Measurements from ENCODE around the gene CNTNAP2.

Gene CNTNAP2

GRCh38 chr7:148222721-148223120 is 2106.1 kb downstream of the CNTNAP2 start:
- TF ChIP-seq BHLHE40 (IDR thresholded peaks at IDR 0.05; ENCODE audit: borderline replicate concordance) (no peak), NFRKB (IDR thresholded peaks at IDR 0.05) (no peak), FOXK2 (IDR thresholded peaks at IDR 0.05) (no peak), PKNOX1 (IDR thresholded peaks at IDR 0.05) (no peak), LEF1 (IDR thresholded peaks at IDR 0.05; ENCODE audit: borderline replicate concordance) (no peak), TARDBP (IDR thresholded peaks at IDR 0.05) (no peak), SUZ12 (IDR thresholded peaks at IDR 0.05) (no peak), FOXM1 (IDR thresholded peaks at IDR 0.05; ENCODE audit: borderline replicate concordance) (no peak), L3MBTL2 (conservative IDR thresholded peaks at IDR 0.05) (no peak), ARNT (IDR thresholded peaks at IDR 0.05) (no peak), ELF4 (IDR thresholded peaks at IDR 0.05) (no peak), HDGF (IDR thresholded peaks at IDR 0.05; ENCODE audit: borderline replicate concordance) (no peak), FOXA1 (IDR thresholded peaks at IDR 0.05) (no peak), SP1 (IDR thresholded peaks at IDR 0.05) (no peak)
- ChIA-PET CTCF (no interaction called here), POLR2A (no interaction called here)
- DNase-seq (ENCODE audit: extremely low spot score), result no peak

GRCh38 chr7:148223160-148223559 is 2106.6 kb downstream of the CNTNAP2 start:
- ChIA-PET POLR2A (no interaction called here), CTCF (no interaction called here)
- TF ChIP-seq FOXM1 (IDR thresholded peaks at IDR 0.05; ENCODE audit: borderline replicate concordance) (no peak), HDGF (IDR thresholded peaks at IDR 0.05; ENCODE audit: borderline replicate concordance) (no peak), LEF1 (IDR thresholded peaks at IDR 0.05; ENCODE audit: borderline replicate concordance) (no peak)

GRCh38 chr7:148223738-148224137 is 2107.1 kb downstream of the CNTNAP2 start:
- ChIA-PET CTCF (interaction anchor here (0.6 kb wide), 1 partner anchor 263 kb away, joined by 7 read pairs; no protein-coding TSS in a partner anchor), POLR2A (no interaction called here)
- no peak for DNase-seq (ENCODE audit: extremely low spot score)
- TF ChIP-seq TARDBP (IDR thresholded peaks at IDR 0.05), result no peak
- no peak for TF ChIP-seq NFRKB (IDR thresholded peaks at IDR 0.05)
- TF ChIP-seq LEF1 (IDR thresholded peaks at IDR 0.05; ENCODE audit: borderline replicate concordance), result no peak
- TF ChIP-seq SP1 (IDR thresholded peaks at IDR 0.05), result no peak
- TF ChIP-seq PKNOX1 (IDR thresholded peaks at IDR 0.05), result no peak
- TF ChIP-seq FOXA1 (IDR thresholded peaks at IDR 0.05), result no peak
- TF ChIP-seq ARNT (IDR thresholded peaks at IDR 0.05), result no peak
- no peak for TF ChIP-seq FOXM1 (IDR thresholded peaks at IDR 0.05; ENCODE audit: borderline replicate concordance)
- TF ChIP-seq BHLHE40 (IDR thresholded peaks at IDR 0.05; ENCODE audit: borderline replicate concordance), result no peak
- no peak for TF ChIP-seq L3MBTL2 (conservative IDR thresholded peaks at IDR 0.05)

More at GRCh38 chr7:148223160-148223559, 2106.6 kb downstream of the CNTNAP2 start:
- no peak for DNase-seq (ENCODE audit: extremely low spot score)

GRCh38 chr7:148230296-148230695 is 2113.7 kb downstream of the CNTNAP2 start:
- CTCF ChIA-PET, result interaction anchor here (0.7 kb wide), 1 partner anchor 9 kb away, joined by 4 read pairs; no protein-coding TSS in a partner anchor
- no peak for DNase-seq (ENCODE audit: extremely low spot score)
- TF ChIP-seq FOXK2 (IDR thresholded peaks at IDR 0.05), result no peak
- TF ChIP-seq L3MBTL2 (conservative IDR thresholded peaks at IDR 0.05), result no peak
- no peak for TF ChIP-seq ZNF384 (IDR thresholded peaks at IDR 0.05)
- TF ChIP-seq HDGF (IDR thresholded peaks at IDR 0.05; ENCODE audit: borderline replicate concordance), result no peak
- no peak for TF ChIP-seq SP1 (IDR thresholded peaks at IDR 0.05)
- no peak for TF ChIP-seq TARDBP (IDR thresholded peaks at IDR 0.05)
- TF ChIP-seq LEF1 (IDR thresholded peaks at IDR 0.05; ENCODE audit: borderline replicate concordance), result no peak
- TF ChIP-seq ARNT (IDR thresholded peaks at IDR 0.05), result no peak
- no peak for TF ChIP-seq PKNOX1 (IDR thresholded peaks at IDR 0.05)
- no peak for TF ChIP-seq NFRKB (IDR thresholded peaks at IDR 0.05)
- no peak for TF ChIP-seq SUZ12 (IDR thresholded peaks at IDR 0.05)
- TF ChIP-seq FOXM1 (IDR thresholded peaks at IDR 0.05; ENCODE audit: borderline replicate concordance), result no peak
- no peak for TF ChIP-seq CTBP1 (IDR thresholded peaks at IDR 0.05; ENCODE audit: borderline replicate concordance)
- no peak for TF ChIP-seq FOXA1 (IDR thresholded peaks at IDR 0.05)
- POLR2A ChIA-PET, result no interaction called here

- CTCF ChIA-PET, result interaction anchor here (0.7 kb wide), 1 partner anchor 9 kb away, joined by 4 read pairs; no protein-coding TSS in a partner anchor
- POLR2A ChIA-PET, result no interaction called here
- TF ChIP-seq L3MBTL2 (conservative IDR thresholded peaks at IDR 0.05), result no peak
- TF ChIP-seq TARDBP (IDR thresholded peaks at IDR 0.05), result no peak
- no peak for TF ChIP-seq SUZ12 (IDR thresholded peaks at IDR 0.05)
- TF ChIP-seq FOXK2 (IDR thresholded peaks at IDR 0.05), result no peak
- TF ChIP-seq FOXM1 (IDR thresholded peaks at IDR 0.05; ENCODE audit: borderline replicate concordance), result no peak
- TF ChIP-seq BHLHE40 (IDR thresholded peaks at IDR 0.05; ENCODE audit: borderline replicate concordance), result no peak
- TF ChIP-seq CTBP1 (IDR thresholded peaks at IDR 0.05; ENCODE audit: borderline replicate concordance), result no peak
- no peak for TF ChIP-seq LEF1 (IDR thresholded peaks at IDR 0.05; ENCODE audit: borderline replicate concordance)
- TF ChIP-seq ELF4 (IDR thresholded peaks at IDR 0.05), result no peak
- no peak for TF ChIP-seq FOXA1 (IDR thresholded peaks at IDR 0.05)
- no peak for TF ChIP-seq NFRKB (IDR thresholded peaks at IDR 0.05)
- no peak for DNase-seq (ENCODE audit: extremely low spot score)
Measured at GRCh38 chr7:148230883-148231282, 2114.3 kb downstream of the CNTNAP2 start.

GRCh38 chr7:148232784-148233183 is 2116.2 kb downstream of the CNTNAP2 start:
- ChIA-PET POLR2A (no interaction called here), CTCF (interaction anchor here (1.0 kb wide), 1 partner anchor 10 kb away, joined by 6 read pairs; no protein-coding TSS in a partner anchor)
- DNase-seq (ENCODE audit: extremely low spot score), result no peak
- TF ChIP-seq HDGF (IDR thresholded peaks at IDR 0.05; ENCODE audit: borderline replicate concordance), result no peak
- TF ChIP-seq TARDBP (IDR thresholded peaks at IDR 0.05), result no peak

GRCh38 chr7:148234715-148235114 is 2118.1 kb downstream of the CNTNAP2 start:
- CTCF ChIA-PET, result no interaction called here
- POLR2A ChIA-PET, result no interaction called here
- TF ChIP-seq SP1 (IDR thresholded peaks at IDR 0.05) (no peak), HDGF (IDR thresholded peaks at IDR 0.05; ENCODE audit: borderline replicate concordance) (no peak), TARDBP (IDR thresholded peaks at IDR 0.05) (no peak), L3MBTL2 (conservative IDR thresholded peaks at IDR 0.05) (no peak), NFRKB (IDR thresholded peaks at IDR 0.05) (no peak)
- DNase-seq (ENCODE audit: extremely low spot score), result no peak
